NCI-H1417 treated with DMSO at 0.1 percent for 48 hours (cell line): Measurements from ENCODE around the gene KLHL25.

ENCODE experiments used
- DNase-seq: peaks from one replicate; lab custom pipeline; 2025; lab: John Stamatoyannopoulos, UW

KLHL25 gene

GRCh38 chr15:85711580-85712192 is 83.0 kb downstream of the KLHL25 start:
- DNase-seq = no peak

- DNase-seq = no peak
Observed at GRCh38 chr15:85710340-85710842, 84.3 kb downstream of the KLHL25 start.
